ENCODE measurements around the gene MARCHF9.

The MARCHF9 gene

DNA sequence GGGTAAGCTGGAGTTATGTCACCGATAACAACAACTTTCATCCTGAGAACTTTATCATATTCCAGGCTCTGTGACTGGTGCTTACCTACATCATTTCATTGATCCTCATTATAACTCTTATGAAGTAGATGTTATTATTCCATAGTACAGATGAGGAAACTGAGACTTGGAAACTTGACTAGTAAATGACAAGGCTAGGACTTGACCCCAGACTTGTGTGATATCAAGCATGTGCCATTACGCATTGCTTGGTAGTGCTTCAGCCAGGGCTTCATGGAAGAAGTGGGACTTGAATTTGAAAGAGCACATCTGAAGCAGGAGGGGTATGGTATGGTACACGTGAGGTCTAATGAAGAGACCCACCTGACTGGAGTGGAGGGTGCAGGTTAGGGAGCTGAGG lies 51.8 kb downstream of the MARCHF9 start:
- no peak for DNase-seq

DNA sequence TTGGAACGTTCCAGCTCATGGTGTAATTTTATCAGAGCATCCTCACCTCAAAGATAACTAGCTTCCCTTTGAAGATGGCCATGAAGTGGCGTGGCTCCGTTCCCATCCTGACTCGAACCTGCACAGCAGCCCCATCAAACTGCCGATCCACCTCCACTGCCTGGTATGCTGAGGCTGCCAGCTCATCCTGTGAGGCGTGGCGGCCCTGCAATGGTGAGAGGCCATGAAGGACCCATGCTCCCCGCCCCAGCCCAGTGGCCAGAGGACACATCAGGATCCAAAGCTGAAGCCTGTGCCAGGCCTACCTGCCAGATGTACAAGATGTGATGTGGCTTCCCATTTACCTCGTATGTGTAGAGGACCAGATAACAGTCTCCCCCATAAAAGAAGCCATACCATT lies 52.4 kb downstream of the MARCHF9 start:
- no peak for DNase-seq

DNA sequence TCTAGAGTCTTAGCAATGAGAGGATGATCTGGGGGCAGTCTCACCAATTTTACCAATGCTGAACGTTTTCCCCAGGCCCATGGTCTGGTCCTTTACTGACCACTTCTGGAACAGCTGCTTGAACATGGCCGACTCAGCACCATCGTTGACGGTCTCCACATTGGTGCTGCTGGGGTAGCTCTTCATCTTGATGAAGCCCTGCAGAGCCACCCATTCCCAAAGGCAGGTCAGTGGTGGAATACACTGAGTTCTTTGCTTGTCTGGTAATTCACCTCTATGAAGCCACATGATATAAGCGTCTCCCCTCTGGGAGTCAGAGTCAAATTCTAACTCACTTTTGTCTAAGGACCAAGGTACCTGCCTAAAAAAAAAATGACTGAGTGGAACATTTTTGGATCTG lies 53.4 kb downstream of the MARCHF9 start:
- DNase-seq = no peak

DNA sequence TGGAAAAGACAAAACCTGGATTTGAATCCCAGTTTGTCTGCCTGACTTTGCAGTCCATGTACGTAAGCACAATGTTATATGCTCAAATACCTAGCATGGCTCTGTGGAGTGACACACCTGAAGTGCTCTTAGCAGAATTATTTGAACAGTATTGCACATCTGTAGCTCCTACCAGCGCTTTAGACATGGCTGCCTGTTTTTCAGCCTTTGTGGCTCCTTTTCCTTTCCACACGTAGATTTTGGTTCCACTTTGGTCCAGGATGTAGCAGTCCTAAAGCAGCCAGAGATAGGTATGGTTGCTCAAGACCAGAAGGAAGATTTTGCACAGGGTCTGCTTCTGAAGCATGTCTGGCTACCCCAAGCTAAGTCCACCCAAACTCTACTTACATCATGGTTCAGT lies 54.5 kb downstream of the MARCHF9 start:
- no peak for DNase-seq

All from inflammatory macrophage treated with lipopolysaccharide for 4 hours (primary cell).